HAP-1 (cell line): Measurements from ENCODE around the gene PDE9A.

ENCODE experiments used
- DNase-seq, 2 experiments: peaks; one replicate each; pipeline ENCODE4 v3.0.0-alpha.2; 2016 to 2020; ENCODE audit warnings: low spot score in 2 of 2
- H3K27me3 ChIP-seq: fragments of 250-450 bp; sonication (Bioruptor Pico); 2 replicates; pipeline ENCODE4 v1.5.1; 2020; ENCODE audit warnings: low read depth, mild to moderate bottlenecking, moderate library complexity
- H3K36me3 ChIP-seq: fragments of 250-450 bp; sonication (Bioruptor Pico); replicated peaks from 2 replicates; pipeline ENCODE4 v1.5.1; 2020; ENCODE audit warnings: mild to moderate bottlenecking
- H3K4me1 ChIP-seq: fragments of 250-450 bp; sonication (Bioruptor Pico); 2 replicates; pipeline ENCODE4 v1.5.1; 2020; ENCODE audit warnings: mild to moderate bottlenecking
- H3K4me3 ChIP-seq: fragments of 250-450 bp; sonication (Bioruptor Pico); 2 replicates; pipeline ENCODE4 v1.5.1; 2020; ENCODE audit warnings: mild to moderate bottlenecking, moderate library complexity
- H3K9me3 ChIP-seq: fragments of 250-450 bp; sonication (Bioruptor Pico); 2 replicates; pipeline ENCODE4 v1.5.1; 2020; ENCODE audit warnings: mild to moderate bottlenecking, moderate library complexity
- in situ Hi-C: fragments of 300-500 bp; cut with MboI; formaldehyde crosslinking; loops from 3 replicates; pipeline ENCODE4 v1.14.3; 2020; ENCODE audit warnings: low sequenced_read_pairs, inconsistent platforms, mixed read lengths

PDE9A gene

DNA sequence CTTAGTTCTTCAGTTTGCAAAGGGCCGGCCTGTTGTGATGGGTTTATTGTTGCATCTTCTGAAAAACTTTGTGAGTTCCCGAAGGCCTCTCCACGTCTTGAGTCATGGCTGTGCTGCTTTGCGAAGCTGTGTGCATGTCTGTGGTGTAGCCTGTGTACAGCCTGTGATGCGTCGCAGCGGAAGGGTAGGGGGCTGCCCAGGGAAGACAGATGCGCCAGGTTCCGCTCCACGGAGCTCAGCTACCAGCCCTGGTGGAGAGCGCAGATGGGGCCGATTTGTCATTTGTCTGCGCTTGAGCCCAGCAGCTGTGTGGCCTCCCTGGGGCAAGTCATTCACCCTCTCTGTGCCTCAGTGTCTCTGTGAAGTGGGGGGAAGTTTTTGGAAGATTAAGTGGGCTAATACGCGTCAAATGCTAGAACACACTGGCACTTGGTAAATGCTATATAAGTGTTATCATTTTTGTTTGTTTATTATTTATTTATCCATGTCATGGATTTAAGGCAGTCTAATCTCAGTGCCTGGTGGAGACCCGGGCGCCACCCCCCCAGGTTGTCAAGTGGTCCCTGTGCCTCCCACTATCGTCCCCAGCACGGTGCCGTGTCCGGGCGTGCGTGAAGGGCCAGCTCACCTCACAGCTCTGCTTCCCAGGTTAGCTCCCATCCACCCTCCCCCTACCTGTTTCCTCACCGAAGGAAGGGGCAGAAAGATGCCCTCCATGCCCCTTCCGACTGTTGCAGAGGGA lies 8.4 kb downstream of the PDE9A start:
- H3K9me3 ChIP-seq = no peaks in the 10 kb centered on the region
- DNase-seq = no peak
- H3K4me1 ChIP-seq = no peaks in the 10 kb centered on the region
- H3K27me3 ChIP-seq = no peaks in the 10 kb centered on the region
- H3K4me3 ChIP-seq = no peak overlapping the region
- in situ Hi-C loops = no loop called here
- no peaks in the 10 kb centered on the region for H3K36me3 ChIP-seq

DNA sequence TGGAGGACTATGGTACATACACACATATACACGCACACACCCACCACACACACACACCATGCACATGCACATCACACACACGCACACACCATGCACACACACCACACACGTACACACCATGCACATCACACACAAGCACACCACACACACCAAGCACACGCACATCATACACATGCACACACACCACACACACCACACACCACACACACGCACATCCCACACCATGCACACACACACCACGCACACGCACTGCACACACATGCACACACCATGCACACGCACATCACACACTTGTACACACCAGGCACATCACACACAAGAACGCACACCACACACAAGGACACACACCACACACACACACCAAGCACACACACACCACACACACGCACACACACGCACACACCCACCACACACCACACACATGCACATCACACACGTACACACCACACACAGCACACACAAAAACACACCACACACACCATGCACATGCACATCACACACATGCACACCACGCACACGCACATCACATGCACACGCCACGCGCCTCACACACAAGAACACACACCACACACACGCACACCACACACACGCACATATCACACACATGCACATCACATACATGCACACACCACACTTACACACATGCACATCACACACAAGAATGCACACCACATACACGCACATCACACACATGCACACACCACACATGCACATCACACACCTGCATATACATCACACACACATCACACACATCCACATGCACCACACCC lies 9.2 kb downstream of the PDE9A start:
- H3K27me3 ChIP-seq = no peaks in the 10 kb centered on the region
- H3K4me1 ChIP-seq = no peaks in the 10 kb centered on the region
- H3K9me3 ChIP-seq = no peaks in the 10 kb centered on the region
- H3K4me3 ChIP-seq = no peak overlapping the region
- H3K36me3 ChIP-seq = no peaks in the 10 kb centered on the region
- no peak for DNase-seq
- in situ Hi-C loops = no loop called here

DNA sequence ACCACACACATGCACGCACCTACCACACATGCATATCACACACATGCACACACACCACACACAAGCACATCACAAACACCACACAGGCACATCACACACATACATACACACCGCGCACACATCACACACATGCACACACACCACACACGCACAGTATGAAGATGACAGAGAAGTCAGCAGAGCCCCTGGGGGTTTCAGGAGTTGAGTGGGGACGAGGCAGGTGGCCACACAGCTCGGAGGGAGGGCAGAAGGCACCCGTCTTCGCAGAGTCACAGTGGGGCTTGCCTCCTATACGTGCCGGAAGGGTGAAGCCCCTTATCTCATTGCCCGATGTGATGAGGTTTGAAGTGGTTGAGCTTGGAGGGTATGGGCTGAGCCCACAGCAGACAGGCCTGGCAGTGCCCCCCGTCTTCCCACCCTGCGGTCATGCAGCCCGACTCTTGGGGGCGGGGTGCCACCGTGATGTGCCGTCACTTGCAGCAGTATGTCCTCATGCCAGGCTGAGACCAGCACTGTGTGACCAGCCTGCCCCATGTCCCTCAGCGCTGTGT lies 9.9 kb downstream of the PDE9A start:
- H3K4me1 ChIP-seq = no peaks in the 10 kb centered on the region
- DNase-seq = no peak
- in situ Hi-C loops = no loop called here
- no peaks in the 10 kb centered on the region for H3K36me3 ChIP-seq
- no peaks in the 10 kb centered on the region for H3K27me3 ChIP-seq
- no peak overlapping the region for H3K4me3 ChIP-seq
- H3K9me3 ChIP-seq = no peaks in the 10 kb centered on the region

DNA sequence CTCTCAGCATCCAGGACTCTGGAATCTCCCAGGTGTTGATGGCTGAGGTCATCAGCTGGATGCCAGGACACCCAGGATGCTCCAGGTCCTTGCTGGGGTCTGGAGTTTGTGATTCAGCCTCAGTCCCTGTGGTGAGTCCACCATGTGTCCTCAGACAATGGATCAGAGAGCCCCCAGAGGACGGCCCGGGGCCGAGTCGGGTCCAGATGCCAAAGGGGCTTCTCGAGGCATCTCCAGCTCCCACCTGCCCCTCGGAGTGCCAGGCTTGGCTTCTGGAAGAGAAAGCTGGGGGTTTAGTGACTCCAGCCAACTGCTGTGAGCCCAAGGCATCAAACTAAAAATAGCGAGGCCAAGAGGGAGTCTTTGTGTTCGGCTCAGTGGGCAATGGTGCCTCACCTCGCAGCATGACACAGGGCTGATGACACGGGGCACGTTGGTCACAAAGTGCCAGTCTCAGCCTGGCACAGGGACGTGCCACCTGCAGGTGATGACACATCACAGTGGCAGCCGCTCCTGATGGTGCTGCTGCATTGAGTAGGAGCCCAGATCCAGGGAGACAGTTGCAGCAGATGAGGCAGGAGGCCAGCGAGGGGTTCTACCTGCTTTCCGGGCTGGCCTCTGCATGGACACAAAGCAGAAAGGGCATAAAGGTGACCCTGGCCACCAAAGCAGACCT lies 10.6 kb downstream of the PDE9A start:
- in situ Hi-C loops = no loop called here
- Histone ChIP-seq H3K4me1 (no peaks in the 10 kb centered on the region), H3K9me3 (no peaks in the 10 kb centered on the region), H3K36me3 (no peaks in the 10 kb centered on the region), H3K27me3 (no peaks in the 10 kb centered on the region), H3K4me3 (no peak overlapping the region)
- no peak for DNase-seq

DNA sequence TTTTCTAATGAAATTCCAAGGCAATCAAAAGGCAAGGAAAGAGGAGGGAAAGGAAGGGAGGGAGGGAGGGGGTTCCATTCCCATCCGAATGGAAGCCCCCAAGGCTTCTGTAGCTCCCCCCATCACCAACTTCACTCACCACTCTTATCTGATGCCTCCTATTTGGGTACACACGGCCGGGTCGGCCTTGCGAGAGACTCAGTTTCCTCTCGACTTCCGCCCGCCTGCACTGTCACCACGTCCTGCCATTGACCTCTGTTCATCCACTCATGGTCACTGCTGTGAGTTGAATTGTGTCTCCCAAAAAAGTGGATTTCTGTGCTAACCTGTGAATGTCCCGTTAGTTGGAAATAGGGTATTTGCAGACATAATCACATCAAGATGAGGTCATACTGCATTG lies 11.2 kb downstream of the PDE9A start:
- H3K27me3 ChIP-seq = no peaks in the 10 kb centered on the region
- no peaks in the 10 kb centered on the region for H3K36me3 ChIP-seq
- H3K4me3 ChIP-seq = no peak overlapping the region
- in situ Hi-C loops = no loop called here
- H3K4me1 ChIP-seq = no peaks in the 10 kb centered on the region
- no peak for DNase-seq
- no peaks in the 10 kb centered on the region for H3K9me3 ChIP-seq

DNA sequence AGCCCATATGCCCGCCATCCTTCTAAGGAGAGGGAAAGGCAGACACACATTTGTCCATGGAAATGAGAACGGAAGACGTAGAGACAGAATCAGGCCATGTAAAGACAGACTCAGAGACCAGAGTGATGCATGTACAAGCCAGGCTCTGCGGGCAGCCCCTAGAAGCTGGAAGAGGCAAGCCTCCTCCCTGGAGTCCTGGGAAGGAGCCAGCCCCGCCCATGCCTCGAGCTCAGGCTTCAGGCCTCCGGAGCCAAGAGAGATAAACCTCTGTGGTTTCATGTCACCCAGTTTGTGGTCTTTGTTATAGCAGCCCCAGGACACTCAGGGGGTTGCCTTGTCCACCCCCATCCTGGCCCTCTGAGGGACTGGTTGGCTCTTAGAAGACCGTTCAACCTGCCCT lies 11.6 kb downstream of the PDE9A start:
- in situ Hi-C loops = no loop called here
- Histone ChIP-seq H3K4me1 (no peaks in the 10 kb centered on the region), H3K27me3 (no peaks in the 10 kb centered on the region), H3K4me3 (no peak overlapping the region), H3K9me3 (no peaks in the 10 kb centered on the region), H3K36me3 (no peaks in the 10 kb centered on the region)
- DNase-seq = no peak

DNA sequence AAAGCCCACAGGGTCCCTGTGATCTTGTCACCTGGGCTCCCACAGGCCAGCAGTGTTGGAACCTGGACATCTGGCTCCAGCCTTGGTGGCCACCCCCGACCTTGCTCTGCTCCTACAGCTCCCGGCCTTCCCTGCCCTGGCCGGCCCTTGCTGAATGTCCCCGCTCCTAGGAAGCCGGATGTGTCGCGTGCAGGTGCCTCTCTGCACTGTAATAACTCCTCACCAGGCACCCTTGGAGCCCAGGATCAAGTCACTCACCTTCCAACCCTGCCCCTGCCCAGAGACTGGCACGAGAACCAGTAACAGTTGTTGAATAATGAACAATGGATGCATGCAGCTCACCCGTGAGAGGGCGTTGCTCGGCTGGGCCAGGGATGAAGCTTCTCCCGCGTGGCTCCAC lies 12.1 kb downstream of the PDE9A start:
- in situ Hi-C loops = no loop called here
- no peaks in the 10 kb centered on the region for H3K4me1 ChIP-seq
- DNase-seq = no peak
- H3K9me3 ChIP-seq = no peaks in the 10 kb centered on the region
- H3K4me3 ChIP-seq = no peak overlapping the region
- no peaks in the 10 kb centered on the region for H3K27me3 ChIP-seq
- no peaks in the 10 kb centered on the region for H3K36me3 ChIP-seq

DNA sequence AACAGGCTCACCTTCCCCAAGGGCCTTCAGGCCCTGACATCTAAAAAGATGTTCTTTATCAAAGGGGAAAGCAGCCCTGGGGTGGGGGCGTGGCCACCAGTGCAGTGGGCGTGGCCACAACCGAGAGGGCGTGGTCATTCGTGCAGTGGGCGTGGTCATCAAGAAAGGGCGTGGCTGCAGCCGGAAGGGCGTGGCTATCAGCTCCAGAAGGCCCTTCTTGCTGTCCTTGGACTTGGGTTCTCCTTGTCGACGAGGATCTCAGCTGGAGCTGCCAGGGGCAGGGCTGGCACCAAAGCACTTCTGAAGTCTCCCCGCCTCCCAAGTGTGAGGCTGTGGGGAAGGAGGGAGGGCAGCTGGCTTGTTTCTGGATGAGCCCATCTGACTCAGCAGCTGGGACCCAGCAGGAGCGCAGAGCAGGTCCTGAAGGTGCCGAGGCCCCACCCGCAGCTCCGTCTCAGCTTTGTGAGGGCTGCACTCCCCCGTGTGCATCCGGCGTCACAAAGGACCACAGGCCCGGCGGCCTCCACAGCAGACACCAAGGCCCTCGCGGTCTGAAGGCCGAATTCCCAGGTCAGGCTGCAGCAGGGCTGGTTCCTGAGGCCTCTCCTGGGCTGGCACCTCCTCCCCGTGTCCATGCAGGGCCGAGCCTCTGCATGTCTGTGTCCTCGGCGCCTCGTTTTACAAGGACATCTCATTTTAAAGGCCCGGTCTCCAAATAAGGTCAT lies 12.8 kb downstream of the PDE9A start:
- Histone ChIP-seq H3K27me3 (no peaks in the 10 kb centered on the region), H3K4me3 (no peak overlapping the region), H3K36me3 (no peaks in the 10 kb centered on the region), H3K4me1 (no peaks in the 10 kb centered on the region), H3K9me3 (no peaks in the 10 kb centered on the region)
- peak in 1 of 2 experiments; percentile 17 for DNase-seq
- in situ Hi-C loops = no loop called here

DNA sequence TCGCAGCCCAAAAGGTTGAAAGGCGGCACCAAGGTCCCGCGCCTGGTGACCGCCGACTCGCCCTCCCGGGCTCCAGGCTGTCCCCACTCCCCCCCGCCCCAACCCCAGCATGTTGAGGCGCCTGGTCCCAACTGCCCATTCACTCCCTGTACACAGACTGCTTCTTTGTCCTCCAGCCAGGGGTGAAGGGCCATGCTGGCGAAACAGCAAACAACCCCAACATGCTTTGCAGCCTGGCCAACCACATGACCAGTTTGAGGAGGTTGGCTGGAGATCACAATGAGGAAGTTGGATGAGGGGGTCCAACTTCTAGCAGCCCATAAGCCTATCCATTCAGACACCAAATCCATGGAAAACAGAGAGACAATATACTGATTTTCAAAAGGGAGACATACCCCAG lies 13.5 kb downstream of the PDE9A start:
- H3K4me1 ChIP-seq = no peaks in the 10 kb centered on the region
- H3K27me3 ChIP-seq = no peaks in the 10 kb centered on the region
- no peaks in the 10 kb centered on the region for H3K9me3 ChIP-seq
- DNase-seq = no peak
- H3K4me3 ChIP-seq = no peak overlapping the region
- in situ Hi-C loops = no loop called here
- H3K36me3 ChIP-seq = no peaks in the 10 kb centered on the region

DNA sequence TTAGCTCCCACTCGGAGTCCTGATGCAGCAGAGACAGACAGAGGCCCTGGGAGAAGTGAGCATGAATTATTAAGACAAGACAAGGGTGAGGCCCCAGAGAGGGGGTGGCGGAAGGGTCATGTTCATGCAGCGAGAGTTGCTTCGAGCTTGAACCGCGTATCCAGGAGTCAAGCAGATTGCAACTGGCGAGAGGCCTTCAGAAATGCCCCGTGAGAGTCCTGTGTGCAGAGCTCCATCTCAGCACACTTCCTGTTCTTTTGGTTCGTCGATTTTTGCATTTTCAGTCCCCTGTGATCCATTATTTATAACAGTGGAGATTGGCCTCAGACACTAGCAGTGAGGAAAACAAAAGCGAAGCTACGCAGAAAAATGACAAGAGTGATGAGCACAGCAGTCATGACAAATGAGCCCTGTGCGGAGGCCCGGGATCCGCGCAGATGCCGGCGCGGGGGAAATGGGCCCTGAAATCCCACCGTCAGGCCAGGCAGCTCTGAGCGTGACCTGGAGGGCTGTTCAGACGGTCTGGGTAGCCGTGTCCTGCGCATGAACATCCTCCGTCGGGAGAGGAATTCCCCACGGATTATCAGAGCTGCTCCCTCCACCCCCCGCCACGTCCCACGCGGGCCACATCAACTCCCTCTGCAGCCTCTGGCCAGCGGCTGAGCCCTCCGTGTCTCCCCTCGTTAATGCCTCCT lies 15.0 kb downstream of the PDE9A start:
- no peaks in the 10 kb centered on the region for H3K4me1 ChIP-seq
- in situ Hi-C loops = no loop called here
- no peaks in the 10 kb centered on the region for H3K36me3 ChIP-seq
- H3K9me3 ChIP-seq = no peaks in the 10 kb centered on the region
- DNase-seq = no peak
- no peaks in the 10 kb centered on the region for H3K27me3 ChIP-seq
- no peak overlapping the region for H3K4me3 ChIP-seq

DNA sequence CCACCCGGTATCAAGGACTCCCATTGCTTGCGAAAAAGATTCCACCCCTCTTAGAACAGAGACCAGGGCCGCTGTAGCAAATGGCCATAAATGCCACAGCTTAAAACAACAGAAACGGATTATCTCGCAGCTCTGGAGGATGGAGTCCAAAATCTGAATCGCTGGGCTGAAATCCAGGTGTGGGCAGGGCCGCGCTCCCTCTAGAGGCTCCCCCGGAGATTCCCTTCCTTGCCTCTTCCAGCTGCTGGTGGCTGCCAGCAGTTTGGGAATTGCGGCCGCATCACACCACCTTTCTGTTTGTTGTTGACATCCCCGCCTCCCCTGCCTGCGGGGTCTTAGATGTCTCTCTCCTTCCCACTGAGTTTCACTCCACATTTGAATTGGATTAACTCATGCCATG lies 15.6 kb downstream of the PDE9A start:
- Histone ChIP-seq H3K27me3 (no peaks in the 10 kb centered on the region), H3K4me1 (no peaks in the 10 kb centered on the region), H3K36me3 (no peaks in the 10 kb centered on the region), H3K4me3 (no peak overlapping the region), H3K9me3 (no peaks in the 10 kb centered on the region)
- in situ Hi-C loops = no loop called here
- peak in 1 of 2 experiments; percentile 24 for DNase-seq

DNA sequence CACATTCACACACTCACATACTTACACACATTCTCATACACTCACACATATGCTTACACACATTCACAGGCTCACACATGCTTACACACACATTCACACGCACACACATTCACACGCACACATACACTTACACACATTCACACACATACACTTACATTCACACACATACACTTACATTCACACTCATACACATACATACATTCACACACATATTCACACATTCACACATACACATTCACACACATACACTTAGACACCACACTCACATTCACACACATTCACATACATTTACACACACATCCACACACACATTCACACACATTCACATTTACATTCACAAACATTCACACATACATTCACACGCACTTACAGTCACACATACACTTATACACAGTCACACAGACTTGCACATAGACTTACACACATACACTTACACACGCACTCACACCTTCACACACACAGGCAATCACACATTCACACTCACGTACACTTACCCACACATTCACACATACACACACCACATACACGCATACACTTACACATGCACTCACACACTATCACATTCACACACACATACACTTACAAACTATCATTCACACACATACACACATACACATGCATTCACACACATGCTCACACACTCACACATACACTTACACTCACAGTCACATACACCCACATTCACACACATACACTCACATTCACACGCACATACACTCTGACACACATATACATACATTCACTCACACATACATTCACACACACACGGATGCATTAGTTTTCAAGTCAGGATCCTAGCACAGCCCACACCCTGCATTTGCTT lies 16.8 kb downstream of the PDE9A start:
- Histone ChIP-seq H3K27me3 (no peaks in the 10 kb centered on the region), H3K4me3 (no peak overlapping the region), H3K4me1 (peaks cover 4% of the 10 kb centered on the region; the same call in 1 of the 2 replicates), H3K36me3 (no peaks in the 10 kb centered on the region), H3K9me3 (no peaks in the 10 kb centered on the region)
- in situ Hi-C loops = no loop called here
- no peak for DNase-seq
